ENCODE results near the gene ARAP3.

The ARAP3 gene

DNA sequence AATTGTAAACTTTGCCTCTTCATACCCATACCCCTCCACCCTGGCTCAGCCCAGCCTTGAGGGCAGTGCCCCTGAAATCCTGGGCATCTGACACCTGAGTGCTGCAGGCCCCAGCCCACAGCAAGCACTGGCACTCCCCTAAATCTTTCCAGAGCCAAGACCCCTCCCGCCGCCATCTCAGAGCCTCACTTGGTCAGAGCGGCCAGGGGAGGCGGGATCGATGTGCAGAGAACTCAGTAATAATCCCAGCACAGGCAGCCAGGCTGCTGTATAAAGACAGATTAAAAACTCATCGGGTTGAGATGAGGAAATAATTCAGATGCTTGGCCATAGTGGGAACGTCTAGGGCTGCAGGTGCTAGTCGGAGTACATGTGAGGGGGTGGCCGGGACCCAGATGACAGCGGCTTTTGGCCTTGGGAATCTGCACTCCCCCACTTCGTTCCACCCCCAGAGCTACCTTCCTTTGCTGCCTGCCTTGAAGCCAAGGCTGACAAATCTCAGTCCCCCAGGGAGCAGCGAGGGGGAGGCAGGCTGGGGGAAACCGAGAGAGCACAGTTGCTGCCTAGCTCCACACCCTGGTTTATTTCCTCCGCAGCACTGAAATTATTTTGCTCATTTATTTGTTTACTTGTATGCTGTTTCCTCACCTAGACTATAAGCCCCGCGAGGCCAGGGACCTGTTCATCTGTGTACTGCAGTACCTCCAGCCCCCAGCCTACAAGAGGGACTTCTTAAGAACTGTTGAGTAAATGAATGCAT is 19.5 kb upstream of the ARAP3 start:
- Histone ChIP-seq H3K36me3 (ENCODE audit: control insufficient read depth in 2 of 2, insufficient read depth in 2 of 2, low read length in 2 of 2) (no peaks in the 10 kb centered on the region), H3K27me3 (ENCODE audit: control insufficient read depth in 1 of 2, insufficient read depth in 2 of 2, low read length in 2 of 2) (peaks cover 60 to 62% of the 10 kb centered on the region in 2 donors), H3K27ac (ENCODE audit: low read length) (no peak overlapping the region), H3K9ac (ENCODE audit: low read length in 2 of 2) (no peak overlapping the region), H3K4me1 (ENCODE audit: control insufficient read depth, insufficient read depth, low read length) (peaks cover 17% of the 10 kb centered on the region), H3K4me3 (ENCODE audit: low read length in 2 of 2) (peak overlapping the region; percentile 72 to 77), H3K9me3 (ENCODE audit: control insufficient read depth in 2 of 2, low read length in 2 of 2) (no peaks in the 10 kb centered on the region)

DNA sequence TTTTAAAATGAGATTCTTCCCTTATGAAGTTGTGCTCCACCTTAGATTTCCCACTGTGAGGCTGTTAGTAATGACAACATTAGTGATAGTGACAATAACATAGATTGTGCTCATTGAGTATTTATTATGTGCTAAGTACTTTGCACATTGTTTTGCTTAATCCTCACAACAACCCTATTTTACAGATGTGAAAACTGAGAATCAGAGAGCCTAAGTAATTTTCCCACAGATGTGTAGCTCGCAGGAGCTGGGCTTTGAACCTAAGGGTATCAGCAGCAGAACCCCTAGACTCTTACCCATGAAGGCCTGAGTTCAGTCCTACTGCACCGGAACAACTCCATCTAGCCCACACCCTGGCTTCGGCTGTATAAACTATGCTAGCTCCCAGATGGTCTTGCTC is 15.6 kb upstream of the ARAP3 start:
- no peaks in the 10 kb centered on the region for H3K9me3 ChIP-seq (ENCODE audit: control insufficient read depth in 2 of 2, low read length in 2 of 2)
- H3K4me1 ChIP-seq (ENCODE audit: control insufficient read depth, insufficient read depth, low read length), result peaks cover 10% of the 10 kb centered on the region
- peaks cover 56 to 58% of the 10 kb centered on the region in 2 donors for H3K27me3 ChIP-seq (ENCODE audit: control insufficient read depth in 1 of 2, insufficient read depth in 2 of 2, low read length in 2 of 2)
- no peak overlapping the region for H3K4me3 ChIP-seq (ENCODE audit: low read length in 2 of 2)
- no peak overlapping the region for H3K27ac ChIP-seq (ENCODE audit: low read length)
- H3K9ac ChIP-seq (ENCODE audit: low read length in 2 of 2), result no peak overlapping the region
- H3K36me3 ChIP-seq (ENCODE audit: control insufficient read depth in 2 of 2, insufficient read depth in 2 of 2, low read length in 2 of 2), result no peaks in the 10 kb centered on the region

DNA sequence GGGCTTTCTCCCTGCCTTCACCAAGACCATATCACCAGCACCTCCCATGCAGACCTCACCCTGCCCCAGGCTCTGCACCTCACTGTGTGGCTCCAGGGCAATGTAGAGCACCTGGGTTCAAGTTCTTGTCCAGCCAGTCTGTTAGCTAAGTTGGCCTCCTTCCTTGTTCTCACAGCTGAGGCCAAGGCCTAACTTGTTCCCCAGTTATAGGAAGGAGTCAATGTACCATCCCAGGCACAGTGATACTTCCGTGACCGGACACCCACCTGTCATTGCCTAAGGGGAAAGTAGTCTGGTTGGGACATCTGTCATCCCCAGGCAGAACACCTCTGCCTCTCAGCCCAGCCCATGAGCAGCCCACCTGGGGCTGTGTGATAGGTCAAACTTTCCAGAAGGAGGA is 14.4 kb upstream of the ARAP3 start:
- H3K9me3 ChIP-seq (ENCODE audit: control insufficient read depth in 2 of 2, low read length in 2 of 2), result no peaks in the 10 kb centered on the region
- H3K27ac ChIP-seq (ENCODE audit: low read length), result no peak overlapping the region
- peaks cover 8% of the 10 kb centered on the region for H3K4me1 ChIP-seq (ENCODE audit: control insufficient read depth, insufficient read depth, low read length)
- H3K4me3 ChIP-seq (ENCODE audit: low read length in 2 of 2), result no peak overlapping the region
- peaks cover 47 to 53% of the 10 kb centered on the region in 2 donors for H3K27me3 ChIP-seq (ENCODE audit: control insufficient read depth in 1 of 2, insufficient read depth in 2 of 2, low read length in 2 of 2)
- no peak overlapping the region for H3K9ac ChIP-seq (ENCODE audit: low read length in 2 of 2)
- H3K36me3 ChIP-seq (ENCODE audit: control insufficient read depth in 2 of 2, insufficient read depth in 2 of 2, low read length in 2 of 2), result no peaks in the 10 kb centered on the region

DNA sequence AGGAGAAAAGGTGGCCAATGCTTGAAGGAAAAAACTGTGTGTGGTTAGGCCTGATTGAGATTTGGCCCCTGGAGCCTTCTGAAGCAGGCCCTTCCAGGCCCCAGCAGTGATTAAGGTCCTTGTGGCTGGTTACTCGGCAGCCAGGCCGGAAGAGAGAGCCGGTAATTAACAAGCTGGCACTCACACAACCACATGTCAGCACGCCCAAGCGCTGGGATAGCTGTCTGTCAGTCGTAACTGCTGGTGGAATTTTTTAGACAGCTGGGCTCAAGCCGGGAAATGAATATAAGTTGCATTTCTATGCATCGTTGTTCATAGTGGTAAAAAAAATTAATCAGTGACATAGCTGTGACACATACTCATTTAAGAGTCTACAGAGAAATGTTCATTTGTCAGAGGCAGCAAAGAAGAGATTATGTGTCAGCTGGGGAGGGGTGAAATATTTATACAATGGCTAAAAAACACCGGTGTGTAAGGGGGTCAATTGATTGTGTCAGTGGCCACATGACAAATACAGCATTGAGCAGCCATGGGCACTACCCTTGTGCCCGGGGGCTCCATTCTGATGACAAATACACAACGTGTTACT is 13.7 kb upstream of the ARAP3 start:
- no peaks in the 10 kb centered on the region for H3K36me3 ChIP-seq (ENCODE audit: control insufficient read depth in 2 of 2, insufficient read depth in 2 of 2, low read length in 2 of 2)
- H3K9ac ChIP-seq (ENCODE audit: low read length in 2 of 2), result no peak overlapping the region
- H3K4me1 ChIP-seq (ENCODE audit: control insufficient read depth, insufficient read depth, low read length), result peaks cover 8% of the 10 kb centered on the region
- no peak overlapping the region for H3K27ac ChIP-seq (ENCODE audit: low read length)
- no peak overlapping the region for H3K4me3 ChIP-seq (ENCODE audit: low read length in 2 of 2)
- no peaks in the 10 kb centered on the region for H3K9me3 ChIP-seq (ENCODE audit: control insufficient read depth in 2 of 2, low read length in 2 of 2)
- peaks cover 40 to 49% of the 10 kb centered on the region in 2 donors for H3K27me3 ChIP-seq (ENCODE audit: control insufficient read depth in 1 of 2, insufficient read depth in 2 of 2, low read length in 2 of 2)

DNA sequence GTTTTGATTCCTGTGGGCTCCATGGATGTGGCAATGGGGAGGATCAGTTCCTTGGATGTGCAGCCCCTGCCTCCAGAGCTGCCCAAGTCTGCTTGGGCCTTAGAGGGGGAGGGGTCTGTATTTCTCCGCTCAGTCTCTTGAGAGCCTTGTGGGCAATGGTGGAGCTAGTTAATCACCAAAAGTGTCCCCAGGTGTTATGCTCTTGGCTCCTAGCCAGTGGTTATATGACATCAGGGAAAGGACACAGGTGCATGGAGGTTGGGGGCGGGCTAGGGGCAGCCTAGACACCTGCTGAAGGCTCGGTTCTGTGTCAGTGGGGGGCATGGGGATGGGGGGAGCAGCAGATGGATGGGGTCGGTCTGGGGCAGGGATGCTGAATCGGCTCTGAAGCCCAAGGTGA is 12.4 kb upstream of the ARAP3 start:
- Histone ChIP-seq H3K27ac (ENCODE audit: low read length) (no peak overlapping the region), H3K27me3 (ENCODE audit: control insufficient read depth in 1 of 2, insufficient read depth in 2 of 2, low read length in 2 of 2) (peaks cover 28 to 47% of the 10 kb centered on the region in 2 donors), H3K36me3 (ENCODE audit: control insufficient read depth in 2 of 2, insufficient read depth in 2 of 2, low read length in 2 of 2) (no peaks in the 10 kb centered on the region), H3K9me3 (ENCODE audit: control insufficient read depth in 2 of 2, low read length in 2 of 2) (no peaks in the 10 kb centered on the region), H3K4me3 (ENCODE audit: low read length in 2 of 2) (no peak overlapping the region), H3K9ac (ENCODE audit: low read length in 2 of 2) (no peak overlapping the region), H3K4me1 (ENCODE audit: control insufficient read depth, insufficient read depth, low read length) (peaks cover 8% of the 10 kb centered on the region)

DNA sequence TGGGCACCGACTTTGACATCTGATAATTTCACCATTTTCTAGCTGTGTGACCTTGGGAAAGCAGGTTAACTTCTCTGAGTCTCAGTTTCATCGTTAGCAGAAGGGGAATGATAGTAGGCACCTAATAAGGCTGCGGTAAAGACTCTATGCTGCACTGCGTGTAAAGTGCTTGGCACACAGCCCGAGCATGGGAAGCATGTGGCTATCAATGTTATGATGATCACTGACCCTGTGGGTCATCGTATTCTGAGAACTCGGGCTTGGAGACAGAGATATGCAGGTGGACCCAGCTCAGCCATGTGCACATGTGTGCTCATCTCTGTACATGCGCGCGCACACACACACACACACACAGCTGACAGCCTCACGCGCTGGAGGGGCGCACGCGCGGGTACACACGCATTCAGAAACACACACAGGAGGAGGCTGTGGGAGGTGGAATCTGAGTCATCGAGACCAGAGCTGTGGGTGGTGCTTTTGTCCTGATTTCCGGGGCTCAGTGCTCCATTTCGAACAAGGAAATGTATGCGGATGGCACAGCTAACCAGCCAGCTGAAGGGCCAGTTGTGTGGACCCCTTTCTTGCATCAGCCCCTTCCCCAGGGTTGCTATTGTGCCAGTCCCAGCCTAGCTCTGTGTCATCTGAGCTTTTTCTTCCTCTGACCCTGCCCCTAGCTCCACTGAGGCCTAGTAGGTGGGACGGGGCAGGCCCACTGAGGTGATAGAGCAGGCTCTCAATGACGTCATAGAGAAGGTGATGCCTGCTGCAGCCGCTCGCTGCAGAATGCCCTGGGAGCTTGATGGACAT is 11.1 kb upstream of the ARAP3 start:
- Histone ChIP-seq H3K9ac (ENCODE audit: low read length in 2 of 2) (no peak overlapping the region), H3K36me3 (ENCODE audit: control insufficient read depth in 2 of 2, insufficient read depth in 2 of 2, low read length in 2 of 2) (no peaks in the 10 kb centered on the region), H3K27me3 (ENCODE audit: control insufficient read depth in 1 of 2, insufficient read depth in 2 of 2, low read length in 2 of 2) (peaks cover 22 to 37% of the 10 kb centered on the region in 2 donors), H3K27ac (ENCODE audit: low read length) (no peak overlapping the region), H3K4me3 (ENCODE audit: low read length in 2 of 2) (no peak overlapping the region), H3K9me3 (ENCODE audit: control insufficient read depth in 2 of 2, low read length in 2 of 2) (no peaks in the 10 kb centered on the region), H3K4me1 (ENCODE audit: control insufficient read depth, insufficient read depth, low read length) (peaks cover 8% of the 10 kb centered on the region)

DNA sequence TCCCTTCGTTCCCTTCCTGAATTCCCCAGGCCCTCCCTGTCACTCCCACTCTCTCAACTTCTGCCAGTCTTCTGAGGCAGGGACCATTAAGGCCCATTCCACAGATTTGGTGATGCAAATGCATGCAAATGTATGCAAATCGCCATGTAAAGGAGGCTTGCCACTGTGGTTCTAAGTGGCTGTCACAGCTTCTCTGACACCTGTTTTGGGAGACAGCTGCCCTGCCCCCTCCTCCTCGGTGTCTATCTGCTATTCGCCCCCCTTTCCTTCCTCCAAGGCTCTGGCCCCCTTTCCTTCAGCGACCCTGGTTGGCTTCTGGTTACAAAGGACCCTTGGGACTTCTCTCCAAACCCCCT is 10.5 kb upstream of the ARAP3 start:
- H3K27me3 ChIP-seq (ENCODE audit: control insufficient read depth in 1 of 2, insufficient read depth in 2 of 2, low read length in 2 of 2), result peaks cover 17 to 31% of the 10 kb centered on the region in 2 donors
- no peaks in the 10 kb centered on the region for H3K9me3 ChIP-seq (ENCODE audit: control insufficient read depth in 2 of 2, low read length in 2 of 2)
- no peaks in the 10 kb centered on the region for H3K36me3 ChIP-seq (ENCODE audit: control insufficient read depth in 2 of 2, insufficient read depth in 2 of 2, low read length in 2 of 2)
- H3K9ac ChIP-seq (ENCODE audit: low read length in 2 of 2), result peak overlapping the region in 1 of 2 donors; percentile 21
- H3K27ac ChIP-seq (ENCODE audit: low read length), result no peak overlapping the region
- peak overlapping the region; percentile 49 to 67 for H3K4me3 ChIP-seq (ENCODE audit: low read length in 2 of 2)
- peaks cover 8% of the 10 kb centered on the region for H3K4me1 ChIP-seq (ENCODE audit: control insufficient read depth, insufficient read depth, low read length)

DNA sequence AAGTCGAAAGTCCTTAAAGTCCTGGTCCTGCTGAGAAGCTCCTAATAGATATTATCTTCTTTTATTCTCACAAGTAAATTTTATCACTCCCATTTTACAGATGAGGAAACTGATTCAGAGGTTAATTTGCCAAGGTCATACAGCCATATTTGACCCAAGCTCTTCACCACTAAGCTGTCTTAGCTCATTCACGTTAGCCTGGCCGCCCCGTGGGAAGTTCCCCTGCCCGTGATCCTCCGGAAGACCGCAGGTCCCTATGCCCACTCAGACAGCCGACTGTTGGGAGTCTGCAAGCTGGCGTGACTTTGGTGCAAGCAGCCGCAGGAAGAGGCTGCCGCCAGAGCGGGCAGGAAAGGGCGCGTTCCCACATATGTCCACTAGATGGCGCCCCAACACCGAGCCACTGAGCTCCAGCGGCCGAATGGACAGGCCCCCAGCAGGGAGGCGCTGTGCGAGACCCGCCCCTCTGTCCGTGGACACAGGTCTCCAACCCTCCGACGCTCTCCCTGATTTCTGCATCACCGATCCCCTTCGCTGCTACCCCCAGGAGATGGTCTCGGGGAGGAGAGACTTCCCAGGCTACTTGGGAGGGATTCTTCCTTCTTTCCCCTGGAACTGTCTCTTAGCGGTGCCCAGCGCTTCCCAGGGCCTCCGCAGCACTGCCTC is 10.0 kb upstream of the ARAP3 start:
- peak overlapping the region in 1 of 2 donors; percentile 21 for H3K9ac ChIP-seq (ENCODE audit: low read length in 2 of 2)

DNA sequence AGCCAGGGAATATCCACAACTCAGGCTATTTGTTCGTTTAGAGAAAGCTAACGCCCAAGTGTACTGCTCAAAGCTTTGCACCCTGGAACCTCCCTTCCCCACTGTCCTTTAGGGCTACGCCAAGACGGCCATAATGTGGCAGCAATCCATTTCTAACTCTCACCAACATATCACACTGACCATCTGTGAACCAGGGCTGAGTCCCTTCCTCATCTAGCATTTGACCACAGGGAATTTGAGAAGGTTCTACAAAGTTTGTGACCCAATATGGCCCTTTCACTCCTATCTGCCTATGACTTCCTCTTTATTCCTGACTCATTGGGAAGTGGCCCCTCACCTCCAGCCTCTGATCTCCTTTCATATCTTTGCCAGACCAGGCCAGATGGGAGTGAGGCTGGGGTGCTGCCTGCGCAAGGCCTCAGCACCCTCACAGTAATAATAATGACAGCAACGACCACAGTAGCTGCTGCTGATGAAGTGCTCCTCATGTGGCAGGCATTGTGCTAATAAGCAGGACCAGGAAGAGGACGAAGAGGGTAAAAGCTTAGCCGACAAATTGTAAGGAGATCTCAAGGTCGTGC is 9.3 kb upstream of the ARAP3 start:
- Histone ChIP-seq H3K27ac (ENCODE audit: low read length) (no peak overlapping the region), H3K4me3 (ENCODE audit: low read length in 2 of 2) (no peak overlapping the region), H3K4me1 (ENCODE audit: control insufficient read depth, insufficient read depth, low read length) (peaks cover 8% of the 10 kb centered on the region), H3K36me3 (ENCODE audit: control insufficient read depth in 2 of 2, insufficient read depth in 2 of 2, low read length in 2 of 2) (no peaks in the 10 kb centered on the region), H3K27me3 (ENCODE audit: control insufficient read depth in 1 of 2, insufficient read depth in 2 of 2, low read length in 2 of 2) (peaks cover 9 to 21% of the 10 kb centered on the region in 2 donors), H3K9ac (ENCODE audit: low read length in 2 of 2) (no peak overlapping the region), H3K9me3 (ENCODE audit: control insufficient read depth in 2 of 2, low read length in 2 of 2) (no peaks in the 10 kb centered on the region)

More for the DNA sequence above, 10.0 kb upstream of the ARAP3 start:
- peaks cover 13 to 26% of the 10 kb centered on the region in 2 donors for H3K27me3 ChIP-seq (ENCODE audit: control insufficient read depth in 1 of 2, insufficient read depth in 2 of 2, low read length in 2 of 2)
- peak overlapping the region; percentile 49 to 67 for H3K4me3 ChIP-seq (ENCODE audit: low read length in 2 of 2)
- no peaks in the 10 kb centered on the region for H3K9me3 ChIP-seq (ENCODE audit: control insufficient read depth in 2 of 2, low read length in 2 of 2)
- no peaks in the 10 kb centered on the region for H3K36me3 ChIP-seq (ENCODE audit: control insufficient read depth in 2 of 2, insufficient read depth in 2 of 2, low read length in 2 of 2)
- H3K27ac ChIP-seq (ENCODE audit: low read length), result no peak overlapping the region
- H3K4me1 ChIP-seq (ENCODE audit: control insufficient read depth, insufficient read depth, low read length), result peaks cover 8% of the 10 kb centered on the region

Measured in stomach smooth muscle (tissue), 2 donors.